ENCODE measurements around the gene IL3.

GRCh38 chr5:132080595-132080994, 20.1 kb downstream of the IL3 start:
- TF ChIP-seq POLR2A (IDR thresholded peaks at IDR 0.05), result no peak
- no peak for TF ChIP-seq CTCF (IDR thresholded peaks at IDR 0.05)
